DOHH2 (cell line): ENCODE results near the gene ANKHD1.

ENCODE experiments used
- EZH2phosphoT487 ChIP-seq: fragments of 200-600 bp; sonication (generic); IDR thresholded peaks from 2 replicates; pipeline ENCODE4 v1.6.1; 2017; ENCODE audit warnings: borderline replicate concordance, mild to moderate bottlenecking, antibody characterized with exemption, low read length, moderate library complexity, mixed read lengths
- TF ChIP-seq, protein P1 (sequence below): fragments of 200-600 bp; sonication (generic); IDR thresholded peaks from one replicate; pipeline ENCODE4 v1.5.1; 2014; ENCODE audit warnings: antibody characterized with exemption, mild to moderate bottlenecking, low read depth, low read length; ENCODE audit not compliant: poor library complexity, severe bottlenecking

DNA sequence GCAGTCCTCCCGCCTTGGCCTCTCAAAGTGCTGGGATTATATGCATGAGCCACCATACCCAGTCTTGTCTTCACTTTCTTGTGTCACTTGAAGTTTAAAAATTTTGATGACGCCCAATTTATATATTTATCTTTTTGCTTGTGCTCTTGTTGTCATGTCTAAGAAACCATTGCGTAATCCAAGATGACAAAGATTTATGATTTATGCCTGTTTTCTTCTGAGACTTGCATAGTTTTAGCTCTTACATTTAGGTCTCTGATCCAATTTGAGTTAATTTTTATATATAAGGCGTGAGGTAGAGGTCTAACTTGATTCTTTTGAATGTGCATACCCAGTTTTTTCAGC, 18.6 kb downstream of the ANKHD1 start:
- TF ChIP-seq, protein P1, sequence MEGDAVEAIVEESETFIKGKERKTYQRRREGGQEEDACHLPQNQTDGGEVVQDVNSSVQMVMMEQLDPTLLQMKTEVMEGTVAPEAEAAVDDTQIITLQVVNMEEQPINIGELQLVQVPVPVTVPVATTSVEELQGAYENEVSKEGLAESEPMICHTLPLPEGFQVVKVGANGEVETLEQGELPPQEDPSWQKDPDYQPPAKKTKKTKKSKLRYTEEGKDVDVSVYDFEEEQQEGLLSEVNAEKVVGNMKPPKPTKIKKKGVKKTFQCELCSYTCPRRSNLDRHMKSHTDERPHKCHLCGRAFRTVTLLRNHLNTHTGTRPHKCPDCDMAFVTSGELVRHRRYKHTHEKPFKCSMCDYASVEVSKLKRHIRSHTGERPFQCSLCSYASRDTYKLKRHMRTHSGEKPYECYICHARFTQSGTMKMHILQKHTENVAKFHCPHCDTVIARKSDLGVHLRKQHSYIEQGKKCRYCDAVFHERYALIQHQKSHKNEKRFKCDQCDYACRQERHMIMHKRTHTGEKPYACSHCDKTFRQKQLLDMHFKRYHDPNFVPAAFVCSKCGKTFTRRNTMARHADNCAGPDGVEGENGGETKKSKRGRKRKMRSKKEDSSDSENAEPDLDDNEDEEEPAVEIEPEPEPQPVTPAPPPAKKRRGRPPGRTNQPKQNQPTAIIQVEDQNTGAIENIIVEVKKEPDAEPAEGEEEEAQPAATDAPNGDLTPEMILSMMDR = no peak
- TF ChIP-seq EZH2phosphoT487 = no peak
